ENCODE measurements around the gene TRABD2B. TPM values are rescaled to one million over a fixed set of nuclear protein-coding genes. Genes with fewer than 3 reads are reported as not detected.
A peak's percentile ranks its signal among the peaks of the same experiment; 100 is the strongest.

Gene TRABD2B
- total RNA-seq, 1 donor from 2014 or later = 6.2 TPM

DNA sequence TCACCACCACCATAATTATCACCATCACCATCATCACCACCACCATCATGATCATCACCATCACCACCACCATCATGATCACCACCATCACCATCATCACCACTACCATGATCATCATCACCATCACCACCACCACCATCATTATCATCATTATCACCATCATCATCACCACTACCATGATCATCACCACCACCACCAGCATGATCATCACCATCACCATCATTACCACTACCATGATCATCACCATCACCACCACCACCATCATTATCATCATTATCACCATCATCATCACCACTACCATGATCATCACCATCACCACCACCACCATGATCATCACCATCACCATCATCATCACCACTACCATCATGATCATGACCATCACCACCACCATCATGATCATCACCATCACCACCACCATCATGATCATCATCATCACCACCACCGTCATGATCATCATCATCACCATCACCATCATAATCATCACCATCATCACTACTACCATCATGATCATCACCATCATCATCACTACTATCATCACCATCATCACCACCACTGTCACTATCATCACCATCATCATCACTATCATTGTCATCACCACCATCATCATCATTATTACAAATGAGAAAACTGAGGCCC is 60.2 kb downstream of the TRABD2B start:
- TF ChIP-seq CTCF (IDR thresholded peaks at IDR 0.05; ENCODE audit: unreplicated experiment) = no peak
- peaks cover 36% of the 10 kb centered on the region for H3K4me1 Mint-ChIP-seq
- no peaks in the 10 kb centered on the region for H3K36me3 Mint-ChIP-seq
- no peak for DNase-seq (ENCODE audit: low spot score in 2 of 2, unreplicated experiment in 2 of 2)
- no peaks in the 10 kb centered on the region for H3K9me3 Mint-ChIP-seq
- H3K27ac Mint-ChIP-seq = no peak overlapping the region
- no peak overlapping the region for H3K4me3 Mint-ChIP-seq
- peaks cover 34% of the 10 kb centered on the region for H3K27me3 Mint-ChIP-seq (ENCODE audit: low read depth)

DNA sequence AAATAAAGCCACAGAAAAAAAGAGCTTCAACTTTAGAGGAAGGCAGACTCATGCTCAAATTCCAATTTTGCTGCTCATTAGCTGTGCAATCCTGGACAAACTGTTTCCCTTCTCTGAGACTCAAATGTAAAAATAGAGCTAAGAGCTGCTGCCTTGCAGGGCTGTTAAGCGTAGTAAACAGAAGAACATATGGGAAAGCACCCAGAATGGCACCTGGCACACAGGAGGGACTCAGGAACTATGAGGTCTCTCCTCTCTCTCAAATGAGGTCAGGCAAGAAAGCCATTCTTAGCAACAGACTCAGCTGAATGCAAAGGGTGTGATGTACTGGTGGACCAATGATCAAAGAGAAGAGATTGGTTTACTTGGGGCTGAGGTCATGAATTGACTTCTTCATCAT is 61.3 kb downstream of the TRABD2B start:
- H3K27me3 Mint-ChIP-seq (ENCODE audit: low read depth) = peaks cover 35% of the 10 kb centered on the region
- DNase-seq (ENCODE audit: low spot score in 2 of 2, unreplicated experiment in 2 of 2) = no peak

GRCh38 chr1:47935163-47935562 is 62.0 kb downstream of the TRABD2B start:
- Mint-ChIP-seq H3K9me3 (no peaks in the 10 kb centered on the region), H3K4me1 (peaks cover 43% of the 10 kb centered on the region), H3K27ac (peak overlapping the region; percentile 78), H3K36me3 (no peaks in the 10 kb centered on the region), H3K4me3 (no peak overlapping the region), H3K27me3 (ENCODE audit: low read depth) (peaks cover 30% of the 10 kb centered on the region)
- no peak for TF ChIP-seq CTCF (IDR thresholded peaks at IDR 0.05; ENCODE audit: unreplicated experiment)
- DNase-seq (ENCODE audit: low spot score in 2 of 2, unreplicated experiment in 2 of 2) = no peak

More for the DNA sequence above, 61.3 kb downstream of the TRABD2B start:
- Mint-ChIP-seq H3K9me3 (no peaks in the 10 kb centered on the region), H3K4me3 (no peak overlapping the region), H3K4me1 (peaks cover 40% of the 10 kb centered on the region), H3K27ac (no peak overlapping the region), H3K36me3 (no peaks in the 10 kb centered on the region)
- no peak for TF ChIP-seq CTCF (IDR thresholded peaks at IDR 0.05; ENCODE audit: unreplicated experiment)

DNA sequence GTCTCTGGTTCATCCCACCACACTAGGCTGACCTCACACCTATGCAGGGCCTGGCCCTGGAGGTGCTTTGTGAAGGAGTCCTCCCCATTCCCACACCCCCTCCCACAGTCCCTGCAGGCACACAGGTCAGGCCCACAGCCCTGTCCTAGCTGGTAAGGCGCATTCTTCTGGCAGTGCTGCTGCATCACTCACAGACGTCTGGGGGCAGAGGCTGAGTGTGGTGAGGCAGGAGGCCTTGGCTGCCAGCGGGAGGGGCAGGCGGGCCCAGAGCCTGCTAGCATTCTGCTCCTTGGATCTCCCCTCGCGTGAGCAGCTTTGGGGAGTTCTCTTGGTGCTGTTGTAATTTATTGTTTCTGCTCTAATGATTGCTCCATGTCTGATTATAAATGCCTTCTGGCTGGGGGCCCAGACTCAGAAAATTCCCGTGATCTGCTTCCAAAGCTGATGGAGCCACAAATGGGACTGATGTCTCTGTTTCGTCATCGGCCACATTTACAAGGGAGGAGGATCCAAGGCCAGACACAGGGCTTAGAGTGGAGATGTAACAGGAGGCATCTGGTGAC is 62.9 kb downstream of the TRABD2B start:
- Mint-ChIP-seq H3K4me3 (no peak overlapping the region), H3K4me1 (peaks cover 48% of the 10 kb centered on the region), H3K27me3 (ENCODE audit: low read depth) (peaks cover 31% of the 10 kb centered on the region), H3K27ac (peak overlapping the region; percentile 78), H3K9me3 (no peaks in the 10 kb centered on the region), H3K36me3 (no peaks in the 10 kb centered on the region)
- TF ChIP-seq CTCF (IDR thresholded peaks at IDR 0.05; ENCODE audit: unreplicated experiment) = no peak
- DNase-seq (ENCODE audit: low spot score in 2 of 2, unreplicated experiment in 2 of 2) = peak; percentile 47 to 80

- H3K9me3 Mint-ChIP-seq = no peaks in the 10 kb centered on the region
- no peak overlapping the region for H3K4me3 Mint-ChIP-seq
- H3K36me3 Mint-ChIP-seq = no peaks in the 10 kb centered on the region
- no peak overlapping the region for H3K27ac Mint-ChIP-seq
- H3K27me3 Mint-ChIP-seq (ENCODE audit: low read depth) = peaks cover 30% of the 10 kb centered on the region
- TF ChIP-seq CTCF (IDR thresholded peaks at IDR 0.05; ENCODE audit: unreplicated experiment) = no peak
- DNase-seq (ENCODE audit: low spot score in 2 of 2, unreplicated experiment in 2 of 2) = no peak
- peaks cover 42% of the 10 kb centered on the region for H3K4me1 Mint-ChIP-seq
These were observed 64.4 kb downstream of the TRABD2B start for GRCh38 chr1:47932743-47933142.

All from mesothelial cell of epicardium (in vitro differentiated cells).